SK-N-MC (cell line): ENCODE results near the gene PLEKHG4B.

Experiments used
- EZH2 ChIP-seq: fragments of 200-600 bp; sonication (generic); IDR thresholded peaks from one replicate; pipeline ENCODE4 v1.6.1; 2017; ENCODE audit warnings: antibody characterized with exemption
- FOXP2 ChIP-seq: optimal IDR thresholded peaks from 2 replicates; pipeline ENCODE3; 2011; ENCODE audit warnings: mild to moderate bottlenecking, moderate library complexity; ENCODE audit not compliant: insufficient read depth; ENCODE audit errors: extremely low read length, control extremely low read depth
- POLR2AphosphoS5 ChIP-seq: IDR thresholded peaks from 2 replicates; pipeline ENCODE4 v1.6.1; 2012; ENCODE audit warnings: mild to moderate bottlenecking, low read depth, low read length, borderline replicate concordance

- TF ChIP-seq EZH2 (no peak), POLR2AphosphoS5 (no peak), FOXP2 (no peak)
Observed at GRCh38 chr5:231661-232060, 139.7 kb downstream of the PLEKHG4B start.
